A673 (cell line): Measurements from ENCODE around the gene DLGAP1. TPM values are rescaled to one million over a fixed set of nuclear protein-coding genes. Genes with fewer than 3 reads are reported as not detected.
A peak's percentile ranks its signal among the peaks of the same experiment; 100 is the strongest.

Experiments
- BruUV-seq: library from RNA; stranded (reverse); fragments of 400-500 nt; replicated peaks from 2 replicates; lab custom pipeline; 2021; lab: Mats Ljungman, UMichigan
- CTCF ChIA-PET: fragments of 300-600 bp; sonication (Branson Sonifier 250); formaldehyde crosslinking; loops from one replicate; lab custom pipeline; 2022; ENCODE audit warnings: antibody characterized with exemption; lab: Charles Lee
- POLR2A ChIA-PET: fragments of 300-600 bp; sonication (Branson Sonifier 250); formaldehyde crosslinking; loops from one replicate; lab custom pipeline; 2022; ENCODE audit warnings: antibody characterized with exemption; ENCODE audit not compliant: low non-redundant PET; lab: Charles Lee
- DNase-seq: peaks from one replicate; pipeline ENCODE4 v3.0.0-alpha.2; 2015; ENCODE audit warnings: low spot score
- H3K27ac ChIP-seq: fragments of 200-600 bp; sonication (generic); 2 replicates; pipeline ENCODE4 v1.5.1; 2016; ENCODE audit warnings: mixed run types, low read depth, mild to moderate bottlenecking, mixed read lengths, antibody characterized with exemption, low read length; ENCODE audit not compliant: poor library complexity, severe bottlenecking
- H3K27me3 ChIP-seq: fragments of 200-600 bp; sonication (generic); replicated peaks from 2 replicates; pipeline ENCODE4 v1.6.1; 2017; ENCODE audit warnings: mixed run types, low read depth, mild to moderate bottlenecking, mixed read lengths, antibody characterized with exemption, low read length; ENCODE audit not compliant: insufficient read depth, poor library complexity
- H3K36me3 ChIP-seq: fragments of 200-600 bp; sonication (generic); 2 replicates; pipeline ENCODE4 v1.6.1; 2016; ENCODE audit warnings: mixed run types, mild to moderate bottlenecking, mixed read lengths, antibody characterized with exemption, low read length; ENCODE audit not compliant: insufficient read depth, poor library complexity, severe bottlenecking
- H3K4me1 ChIP-seq: fragments of 200-600 bp; sonication (generic); 2 replicates; pipeline ENCODE4 v1.6.1; 2017; ENCODE audit warnings: mixed run types, mild to moderate bottlenecking, mixed read lengths, antibody characterized with exemption, low read length; ENCODE audit not compliant: insufficient read depth, poor library complexity, severe bottlenecking
- H3K4me3 ChIP-seq: fragments of 200-600 bp; sonication (generic); 2 replicates; pipeline ENCODE4 v1.5.1; 2016; ENCODE audit warnings: low read depth, mixed run types, mild to moderate bottlenecking, mixed read lengths, low read length; ENCODE audit not compliant: poor library complexity, severe bottlenecking
- H3K9me3 ChIP-seq: fragments of 200-600 bp; sonication (generic); 2 replicates; pipeline ENCODE4 v1.6.1; 2016; ENCODE audit warnings: mixed run types, low read depth, mild to moderate bottlenecking, mixed read lengths, antibody characterized with exemption, low read length; ENCODE audit not compliant: poor library complexity, severe bottlenecking
- EZH2 ChIP-seq: fragments of 200-600 bp; sonication (generic); IDR thresholded peaks from 2 replicates; pipeline ENCODE4 v1.6.1; 2017; ENCODE audit warnings: borderline replicate concordance, low read depth, mild to moderate bottlenecking, mixed read lengths, antibody characterized with exemption, low read length; ENCODE audit not compliant: poor library complexity, severe bottlenecking
- intact Hi-C: fragments of 100-400 bp; cut with micrococcal nuclease; formaldehyde crosslinking; loops from one replicate; pipeline ENCODE4 v1.10.0; 2022; ENCODE audit not compliant: unreplicated experiment
- total RNA-seq: library from RNA; stranded (reverse); gene quantifications from 2 replicates; pipeline ENCODE4 v1.2.3, GENCODE V29; 2021
- TF ChIP-seq, protein P1 (sequence below): fragments of 300-800, 200-600 bp; sonication (generic); conservative IDR thresholded peaks from 2 replicates; pipeline ENCODE4 v1.5.1; 2017; ENCODE audit warnings: low read depth, mild to moderate bottlenecking, antibody characterized with exemption, low read length, moderate library complexity, mixed read lengths

The DLGAP1 gene
- total RNA-seq, 1 experiment from 2014 or later, result 135 TPM

- POLR2A ChIA-PET, result no interaction called here
- no TSS peak for BruUV-seq
- H3K36me3 ChIP-seq, result no peaks in the 10 kb centered on the region
- no peaks in the 10 kb centered on the region for H3K9me3 ChIP-seq
- no peaks in the 10 kb centered on the region for H3K27me3 ChIP-seq
- no peak for TF ChIP-seq EZH2
- TF ChIP-seq, protein P1, sequence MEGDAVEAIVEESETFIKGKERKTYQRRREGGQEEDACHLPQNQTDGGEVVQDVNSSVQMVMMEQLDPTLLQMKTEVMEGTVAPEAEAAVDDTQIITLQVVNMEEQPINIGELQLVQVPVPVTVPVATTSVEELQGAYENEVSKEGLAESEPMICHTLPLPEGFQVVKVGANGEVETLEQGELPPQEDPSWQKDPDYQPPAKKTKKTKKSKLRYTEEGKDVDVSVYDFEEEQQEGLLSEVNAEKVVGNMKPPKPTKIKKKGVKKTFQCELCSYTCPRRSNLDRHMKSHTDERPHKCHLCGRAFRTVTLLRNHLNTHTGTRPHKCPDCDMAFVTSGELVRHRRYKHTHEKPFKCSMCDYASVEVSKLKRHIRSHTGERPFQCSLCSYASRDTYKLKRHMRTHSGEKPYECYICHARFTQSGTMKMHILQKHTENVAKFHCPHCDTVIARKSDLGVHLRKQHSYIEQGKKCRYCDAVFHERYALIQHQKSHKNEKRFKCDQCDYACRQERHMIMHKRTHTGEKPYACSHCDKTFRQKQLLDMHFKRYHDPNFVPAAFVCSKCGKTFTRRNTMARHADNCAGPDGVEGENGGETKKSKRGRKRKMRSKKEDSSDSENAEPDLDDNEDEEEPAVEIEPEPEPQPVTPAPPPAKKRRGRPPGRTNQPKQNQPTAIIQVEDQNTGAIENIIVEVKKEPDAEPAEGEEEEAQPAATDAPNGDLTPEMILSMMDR, result no peak
- CTCF ChIA-PET, result no interaction called here
- intact Hi-C loops, result no loop called here
- DNase-seq, result peak; percentile 21
- H3K27ac ChIP-seq, result no peak overlapping the region
- H3K4me3 ChIP-seq, result no peak overlapping the region
- H3K4me1 ChIP-seq, result peaks cover 5% of the 10 kb centered on the region
Observed at GRCh38 chr18:3914109-3914508, 541.0 kb downstream of the DLGAP1 start.

DNA sequence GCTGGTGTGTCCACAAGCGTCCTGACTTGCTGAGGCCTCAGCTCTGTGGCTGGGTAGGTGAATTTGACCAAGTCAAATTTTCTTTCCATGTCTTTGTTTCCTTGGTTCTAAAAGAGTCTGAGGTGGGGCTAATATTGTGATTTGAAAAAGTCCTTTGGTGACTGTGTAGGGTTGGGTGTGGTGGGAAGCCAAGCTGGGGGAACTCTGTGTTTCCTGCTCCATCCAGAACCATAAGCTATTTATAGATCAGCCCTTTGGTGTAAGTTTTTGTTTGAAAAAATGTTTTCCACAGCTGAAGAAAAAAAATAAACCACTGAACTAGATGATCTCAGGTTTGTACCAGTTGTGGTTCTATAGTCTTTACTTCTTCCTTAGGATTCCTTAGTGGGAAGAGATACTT lies 542.4 kb downstream of the DLGAP1 start:
- H3K27ac ChIP-seq, result no peak overlapping the region
- H3K4me3 ChIP-seq, result no peak overlapping the region
- intact Hi-C loops, result no loop called here
- no peaks in the 10 kb centered on the region for H3K36me3 ChIP-seq
- no TSS peak for BruUV-seq
- H3K9me3 ChIP-seq, result no peaks in the 10 kb centered on the region
- no peak for TF ChIP-seq EZH2
- TF ChIP-seq, protein P1, result no peak
- peaks cover 5% of the 10 kb centered on the region for H3K4me1 ChIP-seq
- CTCF ChIA-PET, result no interaction called here
- no peaks in the 10 kb centered on the region for H3K27me3 ChIP-seq
- DNase-seq, result no peak
- POLR2A ChIA-PET, result no interaction called here

- no TSS peak for BruUV-seq
- Histone ChIP-seq H3K27ac (no peak overlapping the region), H3K27me3 (no peaks in the 10 kb centered on the region), H3K4me3 (no peak overlapping the region), H3K36me3 (no peaks in the 10 kb centered on the region), H3K9me3 (no peaks in the 10 kb centered on the region), H3K4me1 (peaks cover 5% of the 10 kb centered on the region)
- intact Hi-C loops, result no loop called here
- POLR2A ChIA-PET, result interaction anchor here (0.7 kb wide), 1 partner anchor 242 kb away, joined by 3 read pairs; no protein-coding TSS in a partner anchor
- CTCF ChIA-PET, result no interaction called here
- TF ChIP-seq, protein P1, result no peak
- no peak for TF ChIP-seq EZH2
- DNase-seq, result peak; percentile 14
Observed at GRCh38 chr18:3911413-3911812, 543.7 kb downstream of the DLGAP1 start.
